Measurements from ENCODE around the gene CIDEB. TPM values are rescaled to one million over a fixed set of nuclear protein-coding genes. Genes with fewer than 3 reads are reported as not detected.

Gene CIDEB
- total and polyA plus RNA-seq, 2 of the 13 experiments (the other 11 are each of a cell fraction or from before 2014, with no cell fraction given), result 35.8 to 110 TPM

- no peak for TF ChIP-seq HOXA3 (CRISPR knock-in tag; IDR thresholded peaks at IDR 0.05)
- no peak for TF ChIP-seq RXRA (CRISPR knock-in tag; IDR thresholded peaks at IDR 0.05)
- TF ChIP-seq CENPT (CRISPR knock-in tag; IDR thresholded peaks at IDR 0.05; ENCODE audit: low read depth), result no peak
- TF ChIP-seq SPEN (CRISPR knock-in tag; IDR thresholded peaks at IDR 0.05; ENCODE audit: low read depth), result no peak
- TF ChIP-seq ZNF441 (CRISPR knock-in tag; IDR thresholded peaks at IDR 0.05; ENCODE audit: borderline replicate concordance), result no peak
- no peak for TF ChIP-seq HOXA9 (CRISPR knock-in tag; IDR thresholded peaks at IDR 0.05; ENCODE audit: borderline replicate concordance)
- no peak for TF ChIP-seq ZNF607 (CRISPR knock-in tag; IDR thresholded peaks at IDR 0.05; ENCODE audit: borderline replicate concordance)
- TF ChIP-seq ARID5B (CRISPR knock-in tag; IDR thresholded peaks at IDR 0.05), result no peak
- TF ChIP-seq ARNT2 (CRISPR knock-in tag; IDR thresholded peaks at IDR 0.05; ENCODE audit: low read depth), result no peak
- no peak for TF ChIP-seq SRSF4 (IDR thresholded peaks at IDR 0.05; ENCODE audit: low read depth, low read length, poor library complexity, severe bottlenecking)
- no peak for TF ChIP-seq ZNF33B (CRISPR knock-in tag; IDR thresholded peaks at IDR 0.05)
- TF ChIP-seq SIN3A (IDR thresholded peaks at IDR 0.05; ENCODE audit: borderline replicate concordance, low read depth, low read length), result no peak
- TF ChIP-seq SP4 (CRISPR knock-in tag; IDR thresholded peaks at IDR 0.05), result no peak
- no peak for TF ChIP-seq SRY (CRISPR knock-in tag; IDR thresholded peaks at IDR 0.05)
- TF ChIP-seq ZKSCAN8 (CRISPR knock-in tag; IDR thresholded peaks at IDR 0.05; ENCODE audit: borderline replicate concordance), result no peak
- TF ChIP-seq SIN3B (IDR thresholded peaks at IDR 0.05; ENCODE audit: low read length), result no peak
- TF ChIP-seq, protein P1, sequence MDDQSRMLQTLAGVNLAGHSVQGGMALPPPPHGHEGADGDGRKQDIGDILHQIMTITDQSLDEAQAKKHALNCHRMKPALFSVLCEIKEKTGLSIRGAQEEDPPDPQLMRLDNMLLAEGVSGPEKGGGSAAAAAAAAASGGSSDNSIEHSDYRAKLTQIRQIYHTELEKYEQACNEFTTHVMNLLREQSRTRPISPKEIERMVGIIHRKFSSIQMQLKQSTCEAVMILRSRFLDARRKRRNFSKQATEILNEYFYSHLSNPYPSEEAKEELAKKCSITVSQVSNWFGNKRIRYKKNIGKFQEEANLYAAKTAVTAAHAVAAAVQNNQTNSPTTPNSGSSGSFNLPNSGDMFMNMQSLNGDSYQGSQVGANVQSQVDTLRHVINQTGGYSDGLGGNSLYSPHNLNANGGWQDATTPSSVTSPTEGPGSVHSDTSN (CRISPR knock-in tag; IDR thresholded peaks at IDR 0.05; ENCODE audit: borderline replicate concordance), result no peak
- TF ChIP-seq ZNF609 (CRISPR knock-in tag; IDR thresholded peaks at IDR 0.05; ENCODE audit: borderline replicate concordance), result no peak
- no peak for TF ChIP-seq ZNF335 (CRISPR knock-in tag; IDR thresholded peaks at IDR 0.05)
- no peak for TF ChIP-seq GTF3A (CRISPR knock-in tag; conservative IDR thresholded peaks at IDR 0.05)
These were observed 6.8 kb upstream of the CIDEB start (continued) for GRCh38 chr14:24314377-24315193.

All from HepG2 (cell line).